Daoy (cell line): ENCODE results near the gene SCUBE1. TPM values are rescaled to one million over a fixed set of nuclear protein-coding genes. Genes with fewer than 3 reads are reported as not detected.
A peak's percentile ranks its signal among the peaks of the same experiment; 100 is the strongest.

Experiments
- DNase-seq: peaks from one replicate; pipeline ENCODE4 v3.0.0-alpha.2; 2015; ENCODE audit warnings: low read depth
- total RNA-seq: library from RNA; depleted of rRNA; stranded (reverse); fragments of >200 nt; shearing (Covaris generic); gene quantifications from 2 replicates; pipeline ENCODE4 v1.2.3, GENCODE V29; 2014

The SCUBE1 gene
- total RNA-seq, 1 experiment from 2014 or later: 1.4 TPM

- DNase-seq: no peak
These were observed 103.9 kb downstream of the SCUBE1 start for GRCh38 chr22:43239193-43239780.

- no peak for DNase-seq
These were observed 104.6 kb downstream of the SCUBE1 start for GRCh38 chr22:43238526-43239006.

DNA sequence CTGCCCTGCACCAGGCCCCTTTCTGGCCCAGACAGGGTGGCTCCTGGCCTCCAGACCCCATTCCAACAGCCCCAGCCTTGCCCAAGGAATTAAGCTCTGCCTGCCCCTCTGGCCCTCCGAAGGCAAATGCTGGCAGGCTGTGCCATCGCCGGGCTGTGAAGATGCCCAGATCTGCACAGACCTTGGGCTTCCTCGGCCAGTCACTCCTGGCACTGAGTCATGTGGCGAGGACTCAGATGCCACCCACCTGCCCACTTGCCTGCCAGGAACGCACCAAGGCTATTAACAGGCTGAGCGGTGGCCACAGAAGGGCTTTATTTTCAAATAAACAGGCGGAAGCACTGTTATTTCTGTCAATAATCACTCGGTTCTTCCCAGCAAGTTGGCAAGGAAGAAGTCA, 105.9 kb downstream of the SCUBE1 start:
- no peak for DNase-seq

DNA sequence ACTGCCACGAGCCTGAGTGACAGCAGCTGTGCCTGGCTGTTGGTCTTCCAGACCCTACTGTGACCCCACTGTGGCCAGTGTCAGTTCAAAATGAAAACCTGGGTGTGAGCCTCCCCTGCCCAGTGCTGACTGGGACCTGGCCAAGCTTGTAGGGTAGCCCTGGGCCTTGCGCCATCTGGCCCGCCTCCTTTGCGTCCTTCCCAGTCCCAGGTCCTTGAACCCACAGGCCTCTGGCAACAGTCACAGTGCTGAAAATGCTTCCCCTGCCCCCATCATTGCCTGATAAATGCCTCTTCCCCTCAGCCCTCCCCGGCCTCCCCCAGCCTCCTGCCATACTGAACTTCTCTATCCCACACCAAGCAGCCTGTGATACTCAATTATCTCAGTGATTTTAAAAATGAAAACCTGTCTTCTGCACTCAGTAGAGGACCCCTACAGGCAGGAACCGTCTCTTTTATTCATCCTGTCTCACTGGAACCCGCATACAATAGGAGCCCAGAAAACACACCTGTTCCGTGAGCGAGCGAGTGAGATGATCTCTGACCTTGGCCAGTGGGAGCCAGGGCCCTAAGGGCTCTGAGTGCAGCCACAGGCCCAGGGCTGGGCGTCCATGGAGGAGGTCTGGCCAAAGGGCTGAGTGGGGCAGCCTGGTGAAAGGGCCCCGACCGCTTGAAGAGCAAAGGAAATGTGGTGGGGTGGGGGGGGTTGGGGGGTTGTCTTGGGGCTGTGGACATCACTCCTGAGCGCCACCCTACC, 106.6 kb downstream of the SCUBE1 start:
- DNase-seq: no peak

- DNase-seq: no peak
These were observed 107.4 kb downstream of the SCUBE1 start for GRCh38 chr22:43235445-43236409.

DNA sequence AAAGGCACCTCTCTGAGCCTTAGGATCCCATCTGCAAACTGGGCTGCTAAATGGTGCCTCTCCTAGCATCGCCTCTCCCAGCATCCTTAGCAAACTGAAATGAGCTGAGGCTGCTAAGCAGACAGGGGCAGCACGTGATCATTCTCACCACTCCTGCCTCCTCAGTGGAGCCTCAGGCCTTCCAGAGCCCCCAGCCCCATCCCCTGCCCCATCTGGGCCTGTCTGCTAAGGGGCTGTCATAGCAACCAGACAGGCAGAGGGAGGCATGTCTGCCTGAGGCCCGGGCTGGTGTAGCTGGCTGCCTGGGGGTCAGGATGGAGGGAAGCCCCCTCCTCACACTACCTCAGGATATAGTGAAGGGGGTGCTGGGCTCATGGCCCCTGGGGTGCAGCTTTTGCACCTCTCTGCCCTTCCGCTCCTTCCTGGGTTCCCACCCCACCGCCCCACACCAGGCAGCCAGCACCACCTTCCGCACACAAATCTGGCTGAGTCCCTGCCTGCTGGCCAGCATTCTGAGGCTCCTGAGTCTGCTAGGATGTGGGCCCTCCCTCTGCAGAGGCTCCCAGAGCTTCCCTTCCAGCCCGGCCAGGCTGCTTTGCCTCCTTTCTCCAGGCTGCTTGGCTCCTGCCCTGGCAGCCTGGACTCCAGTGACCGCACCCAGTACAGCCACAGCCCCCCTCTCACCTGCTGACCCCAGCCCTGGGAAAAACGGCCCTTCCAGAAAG, 108.7 kb downstream of the SCUBE1 start:
- no peak for DNase-seq

DNA sequence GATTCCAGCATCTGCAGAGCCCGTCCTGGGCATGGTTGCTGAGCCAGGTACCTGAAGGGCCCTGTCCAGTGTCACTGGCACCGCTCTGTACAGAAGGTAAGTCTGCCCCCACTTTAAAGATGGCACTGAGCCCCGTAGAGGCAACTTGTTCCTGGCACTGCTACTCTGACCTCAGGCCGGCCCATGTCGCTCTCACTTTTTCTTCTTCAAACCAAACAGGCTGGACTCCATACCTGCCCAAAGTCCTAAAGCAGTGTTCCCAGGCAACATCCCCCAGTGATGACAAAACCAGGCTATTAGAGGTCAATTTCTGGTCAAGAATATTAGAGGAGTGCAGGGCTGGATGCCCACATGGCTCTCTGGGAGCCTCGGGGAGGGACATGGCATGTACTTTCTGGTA, 109.6 kb downstream of the SCUBE1 start:
- no peak for DNase-seq

DNA sequence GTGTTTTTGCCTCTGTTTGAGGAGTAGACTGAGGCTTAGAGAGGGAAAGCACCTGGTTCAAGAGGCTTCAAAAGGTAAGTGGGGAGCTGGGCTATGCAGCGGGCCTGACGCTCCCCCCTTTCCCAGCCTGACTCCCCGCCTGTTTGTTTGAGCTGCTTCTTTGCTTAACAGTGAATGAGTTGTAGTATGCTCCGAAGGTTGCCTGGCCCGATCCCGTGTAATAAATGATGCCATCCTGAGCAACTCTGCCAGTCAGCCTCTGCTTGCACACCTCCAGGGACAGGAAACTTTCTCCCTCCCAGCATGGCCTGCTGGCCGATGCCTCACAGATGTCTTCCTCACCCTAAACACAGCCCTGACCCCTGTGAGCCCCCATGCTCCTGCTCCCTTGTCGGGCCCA, 110.7 kb downstream of the SCUBE1 start:
- no peak for DNase-seq

DNA sequence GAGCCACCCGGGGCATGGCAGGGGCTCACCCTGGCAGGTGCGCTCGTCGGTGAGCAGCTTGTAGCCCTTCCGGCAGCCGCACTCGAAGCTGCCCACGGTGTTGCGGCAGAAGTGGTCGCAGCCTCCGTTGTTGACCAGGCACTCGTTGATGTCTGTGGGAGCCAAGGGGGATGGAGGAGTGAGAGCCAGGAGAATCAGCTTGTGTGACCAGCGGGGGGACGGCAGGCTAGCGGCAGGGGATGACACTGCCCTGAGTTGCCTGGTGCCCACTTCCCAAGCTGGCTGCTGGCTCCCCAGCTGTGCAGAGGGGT, 111.5 kb downstream of the SCUBE1 start:
- DNase-seq: no peak

DNA sequence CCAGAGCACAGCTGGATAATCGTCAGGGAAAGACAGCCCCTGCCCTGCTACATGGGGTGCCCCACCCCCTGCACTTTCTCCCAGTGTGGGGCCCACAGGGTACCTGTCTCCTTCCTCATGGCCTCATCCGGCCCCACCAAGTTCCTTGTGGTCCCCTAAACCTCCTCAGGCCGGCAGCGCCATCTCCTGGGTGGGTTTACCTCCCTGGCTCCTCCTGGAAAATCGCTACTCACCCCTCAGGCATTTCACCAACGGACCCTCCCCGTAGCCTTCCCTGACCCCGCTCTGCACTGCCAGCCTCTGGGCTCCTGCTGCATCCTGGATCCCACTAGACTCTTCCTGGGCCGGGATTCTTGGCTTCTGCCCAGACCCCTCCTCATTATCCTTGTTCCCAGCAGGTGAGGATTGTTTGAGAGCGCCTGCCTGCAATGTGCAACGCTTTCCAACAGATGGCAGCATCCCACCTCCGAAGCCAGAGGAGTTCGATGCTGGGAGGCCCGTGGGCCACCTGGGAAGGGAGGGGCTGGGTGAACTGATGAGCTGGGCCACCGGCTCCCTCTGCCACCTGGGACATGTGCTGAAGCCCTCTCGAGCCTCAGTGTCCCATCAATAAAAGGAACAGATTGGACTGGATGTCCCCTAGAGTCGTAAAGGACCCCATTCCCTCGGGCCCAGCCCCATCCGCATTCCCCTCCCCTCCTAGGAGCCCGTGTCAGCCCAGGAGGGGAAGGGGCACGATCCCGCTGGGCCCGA, 112.0 kb downstream of the SCUBE1 start:
- peak; percentile 73 for DNase-seq

DNA sequence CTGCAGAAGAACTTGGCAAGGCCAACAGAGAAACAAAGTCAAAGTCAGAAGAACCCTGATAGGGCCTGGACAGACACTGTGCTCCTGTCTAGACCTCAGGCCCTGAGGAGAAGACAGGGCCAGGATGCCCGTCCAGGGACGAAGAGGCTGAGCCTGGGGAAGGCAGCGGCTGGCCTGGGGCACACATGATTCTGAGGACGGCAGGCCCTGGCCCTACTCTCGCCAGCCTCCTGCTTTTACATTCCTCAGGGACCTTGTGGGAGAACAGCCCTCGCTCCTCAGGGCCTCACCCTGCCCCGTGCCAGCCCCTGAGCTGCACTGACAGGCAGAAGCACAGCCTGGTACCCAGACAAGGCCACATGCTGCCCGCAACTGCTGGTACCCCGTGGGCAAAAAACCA, 112.6 kb downstream of the SCUBE1 start:
- no peak for DNase-seq

GRCh38 chr22:43228863-43229262, 114.3 kb downstream of the SCUBE1 start:
- no peak for DNase-seq

DNA sequence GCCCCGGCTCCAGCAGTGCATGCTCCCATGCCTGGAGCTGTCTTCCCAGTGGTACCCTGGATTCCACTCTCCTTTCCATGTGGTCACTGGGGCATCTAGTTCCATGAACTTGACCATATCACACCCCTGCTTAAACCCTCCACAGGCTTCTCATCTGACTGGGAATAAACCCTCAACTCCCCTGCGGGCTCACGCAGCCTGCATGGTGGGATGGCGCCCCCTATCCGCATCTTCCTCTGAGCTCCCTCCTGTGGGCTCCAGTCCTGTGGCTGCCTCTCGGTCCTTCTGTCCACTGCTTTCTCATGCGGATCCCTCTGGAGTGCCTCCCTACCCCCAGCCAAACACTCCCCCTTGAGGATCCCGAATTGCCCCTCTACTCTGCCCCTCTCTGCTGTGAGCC, 114.8 kb downstream of the SCUBE1 start:
- peak; percentile 61 for DNase-seq

GRCh38 chr22:43227239-43227630, 115.9 kb downstream of the SCUBE1 start:
- DNase-seq: no peak

- DNase-seq: peak; percentile 33
These were observed 116.6 kb downstream of the SCUBE1 start for GRCh38 chr22:43226377-43227238.

DNA sequence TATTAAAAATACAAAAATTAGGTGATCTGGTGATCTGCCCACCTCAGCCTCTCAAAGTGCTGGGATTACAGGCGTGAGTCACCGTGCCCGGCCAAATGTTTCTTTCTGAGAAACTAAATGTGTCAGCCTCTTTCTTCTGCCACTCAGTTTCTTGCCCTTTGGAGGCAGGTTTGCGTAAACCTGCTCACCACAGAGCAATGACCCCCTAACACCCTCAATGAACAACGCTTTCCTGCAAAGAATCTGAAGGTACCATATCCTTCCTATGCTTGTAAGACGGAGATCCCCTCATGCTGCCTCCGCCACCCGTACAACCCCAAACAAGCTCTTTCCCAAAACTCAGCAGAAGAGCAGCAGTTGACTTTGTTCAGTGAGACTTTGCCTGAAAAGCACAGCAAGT, 117.6 kb downstream of the SCUBE1 start:
- peak; percentile 19 for DNase-seq

DNA sequence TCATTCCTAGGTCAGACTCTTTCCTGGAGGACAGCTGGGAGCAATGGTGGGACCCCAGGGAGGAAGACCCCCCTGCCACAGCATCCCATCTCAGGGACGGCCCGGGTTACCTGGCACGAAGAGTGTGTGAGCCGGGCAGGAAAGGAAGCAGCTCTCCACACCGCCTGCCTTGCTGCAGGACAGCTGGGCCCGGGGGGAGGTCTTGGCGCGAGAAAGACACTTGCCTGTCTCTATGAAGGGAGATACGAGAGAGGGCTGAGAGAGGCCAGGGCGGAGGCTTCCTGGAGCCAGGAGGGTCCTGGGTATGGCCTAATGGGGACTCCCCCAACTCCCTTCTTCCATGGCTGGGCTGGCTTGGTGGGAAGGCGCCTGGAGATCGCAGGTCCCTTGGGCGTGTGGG, 120.2 kb downstream of the SCUBE1 start:
- DNase-seq: no peak

DNA sequence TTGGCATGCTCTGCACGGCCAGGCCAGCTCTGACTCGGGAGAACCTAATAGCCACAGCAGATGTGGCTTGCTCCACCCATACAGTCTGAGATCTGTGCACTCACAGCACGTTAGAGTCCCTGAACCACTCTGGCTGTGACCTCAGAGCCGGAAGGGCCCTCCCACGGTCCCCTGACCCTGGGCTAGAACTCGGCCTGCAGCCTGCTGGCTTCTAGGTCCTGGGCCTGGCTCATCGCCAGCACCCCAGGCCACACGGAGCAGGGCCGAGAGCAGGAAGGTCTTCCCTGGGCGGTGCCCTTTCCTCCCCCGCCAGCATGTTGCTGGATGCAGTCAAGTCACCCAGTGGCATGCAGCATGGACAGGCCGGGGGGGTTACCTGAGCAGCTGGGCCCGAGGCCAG, 120.9 kb downstream of the SCUBE1 start:
- no peak for DNase-seq

GRCh38 chr22:43220625-43221380, 122.4 kb downstream of the SCUBE1 start:
- no peak for DNase-seq
